ENCODE measurements around the gene TMEM218. TPM values are rescaled to one million over a fixed set of nuclear protein-coding genes. Genes with fewer than 3 reads are reported as not detected.

The TMEM218 gene
- total RNA-seq, 2 donors from 2014 or later = 8.3 to 15.3 TPM

DNA sequence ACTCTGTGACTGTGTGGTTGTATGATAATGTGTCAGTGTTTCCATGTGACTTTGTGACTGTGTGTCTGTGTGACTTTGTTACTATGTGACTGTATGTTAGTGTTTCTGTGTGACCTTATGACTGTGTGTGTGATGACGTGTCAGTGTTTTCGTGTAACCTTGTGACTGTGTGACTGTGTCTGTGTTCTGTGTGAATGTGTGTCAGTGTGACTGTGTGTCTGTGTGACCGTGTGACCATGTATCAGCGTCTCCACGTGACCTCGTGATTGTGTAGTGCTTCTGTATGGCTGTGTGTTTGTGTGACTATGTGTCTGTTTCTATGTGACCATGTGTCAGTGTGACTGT, 43.6 kb upstream of the TMEM218 start:
- Histone ChIP-seq H3K9me3 (no peaks in the 10 kb centered on the region), H3K36me3 (no peaks in the 10 kb centered on the region), H3K4me3 (no peak overlapping the region), H3K4me1 (no peaks in the 10 kb centered on the region), H3K27me3 (no peaks in the 10 kb centered on the region), H3K27ac (no peak overlapping the region)
- DNase-seq (ENCODE audit: low spot score) = no peak
- TF ChIP-seq, protein P1, sequence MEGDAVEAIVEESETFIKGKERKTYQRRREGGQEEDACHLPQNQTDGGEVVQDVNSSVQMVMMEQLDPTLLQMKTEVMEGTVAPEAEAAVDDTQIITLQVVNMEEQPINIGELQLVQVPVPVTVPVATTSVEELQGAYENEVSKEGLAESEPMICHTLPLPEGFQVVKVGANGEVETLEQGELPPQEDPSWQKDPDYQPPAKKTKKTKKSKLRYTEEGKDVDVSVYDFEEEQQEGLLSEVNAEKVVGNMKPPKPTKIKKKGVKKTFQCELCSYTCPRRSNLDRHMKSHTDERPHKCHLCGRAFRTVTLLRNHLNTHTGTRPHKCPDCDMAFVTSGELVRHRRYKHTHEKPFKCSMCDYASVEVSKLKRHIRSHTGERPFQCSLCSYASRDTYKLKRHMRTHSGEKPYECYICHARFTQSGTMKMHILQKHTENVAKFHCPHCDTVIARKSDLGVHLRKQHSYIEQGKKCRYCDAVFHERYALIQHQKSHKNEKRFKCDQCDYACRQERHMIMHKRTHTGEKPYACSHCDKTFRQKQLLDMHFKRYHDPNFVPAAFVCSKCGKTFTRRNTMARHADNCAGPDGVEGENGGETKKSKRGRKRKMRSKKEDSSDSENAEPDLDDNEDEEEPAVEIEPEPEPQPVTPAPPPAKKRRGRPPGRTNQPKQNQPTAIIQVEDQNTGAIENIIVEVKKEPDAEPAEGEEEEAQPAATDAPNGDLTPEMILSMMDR (IDR thresholded peaks at IDR 0.05) = no peak

DNA sequence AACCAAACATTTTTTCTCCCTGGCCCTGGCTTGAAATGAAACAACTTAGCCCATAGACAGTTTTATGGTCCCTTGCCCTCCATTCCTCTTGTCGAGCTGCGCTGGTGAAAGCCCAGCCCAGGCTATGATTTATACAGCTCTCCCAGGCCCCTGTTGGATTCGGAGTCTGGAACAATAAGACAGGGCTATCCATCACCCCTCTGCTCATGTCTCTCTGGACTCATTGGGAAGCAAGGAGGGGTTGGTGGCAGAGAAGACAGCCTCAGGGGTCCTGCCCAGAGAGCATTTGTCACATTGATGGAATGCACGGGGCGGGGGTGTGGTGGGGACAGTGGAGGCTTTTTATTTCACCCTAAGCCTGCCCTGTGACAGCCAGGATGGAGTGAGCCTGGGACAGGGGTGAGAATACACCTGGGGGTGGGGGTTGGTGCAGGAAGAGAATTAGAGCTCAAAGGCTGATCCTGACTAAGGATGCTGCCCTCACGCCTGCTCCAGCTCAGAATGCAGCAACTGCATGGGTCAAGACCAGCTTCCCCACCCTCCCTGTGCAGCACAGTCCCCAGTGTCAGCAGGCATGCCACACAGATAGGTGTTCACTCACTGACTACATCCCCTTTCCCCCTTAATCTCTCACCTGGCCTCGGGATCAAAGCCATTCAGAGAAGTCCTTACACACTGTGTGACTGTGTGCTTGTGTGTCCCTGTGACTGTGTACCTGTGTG, 43.1 kb upstream of the TMEM218 start:
- no peaks in the 10 kb centered on the region for H3K36me3 ChIP-seq
- no peak overlapping the region for H3K4me3 ChIP-seq
- H3K27me3 ChIP-seq = no peaks in the 10 kb centered on the region
- no peak overlapping the region for H3K27ac ChIP-seq
- no peaks in the 10 kb centered on the region for H3K9me3 ChIP-seq
- TF ChIP-seq, protein P1 (IDR thresholded peaks at IDR 0.05) = no peak
- DNase-seq (ENCODE audit: low spot score) = no peak
- H3K4me1 ChIP-seq = no peaks in the 10 kb centered on the region

DNA sequence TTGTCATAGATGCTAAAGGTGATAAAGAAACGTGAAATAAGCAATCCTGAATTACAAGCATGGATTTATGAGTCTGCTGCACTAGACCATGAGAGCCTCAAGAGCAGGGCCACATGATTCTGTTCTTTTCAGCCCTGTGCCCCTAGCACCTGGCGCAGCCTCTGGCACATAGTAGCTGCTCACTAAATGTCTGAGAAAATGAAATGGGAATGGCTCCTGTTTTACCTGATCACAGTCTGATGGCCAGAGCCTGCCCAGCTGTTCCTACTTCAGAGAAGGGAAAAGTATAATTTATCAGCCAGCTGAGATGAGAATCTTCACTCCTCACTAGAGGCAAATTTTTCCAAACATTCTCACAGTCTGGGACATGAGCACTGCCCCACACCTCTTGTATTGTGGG, 42.4 kb upstream of the TMEM218 start:
- Histone ChIP-seq H3K9me3 (no peaks in the 10 kb centered on the region), H3K4me3 (no peak overlapping the region), H3K27ac (no peak overlapping the region), H3K4me1 (no peaks in the 10 kb centered on the region), H3K36me3 (no peaks in the 10 kb centered on the region), H3K27me3 (no peaks in the 10 kb centered on the region)
- TF ChIP-seq, protein P1 (IDR thresholded peaks at IDR 0.05) = no peak
- no peak for DNase-seq (ENCODE audit: low spot score)

DNA sequence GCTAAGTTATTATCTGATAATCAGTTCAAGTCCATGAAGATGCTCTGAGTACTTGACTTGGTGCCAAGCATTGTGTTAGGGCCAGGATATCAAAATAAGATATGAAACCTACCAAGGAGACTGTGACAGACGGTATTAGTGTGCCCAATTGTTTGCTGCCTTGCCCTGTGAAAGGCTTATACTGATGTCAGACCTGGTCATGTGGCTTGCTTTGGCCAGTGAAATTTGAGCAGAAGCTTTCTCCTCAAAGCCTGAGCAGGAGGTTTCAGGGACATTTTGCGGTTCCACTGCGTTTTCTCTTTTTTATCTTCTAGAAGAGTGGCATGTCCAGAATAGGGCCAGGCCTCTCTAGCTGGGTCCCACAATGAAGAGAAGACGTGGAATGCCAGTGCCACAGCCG, 37.3 kb upstream of the TMEM218 start:
- H3K36me3 ChIP-seq = no peaks in the 10 kb centered on the region
- no peaks in the 10 kb centered on the region for H3K9me3 ChIP-seq
- H3K4me1 ChIP-seq = no peaks in the 10 kb centered on the region
- TF ChIP-seq, protein P1 (IDR thresholded peaks at IDR 0.05) = no peak
- no peak for DNase-seq (ENCODE audit: low spot score)
- no peak overlapping the region for H3K4me3 ChIP-seq
- H3K27me3 ChIP-seq = no peaks in the 10 kb centered on the region
- no peak overlapping the region for H3K27ac ChIP-seq

DNA sequence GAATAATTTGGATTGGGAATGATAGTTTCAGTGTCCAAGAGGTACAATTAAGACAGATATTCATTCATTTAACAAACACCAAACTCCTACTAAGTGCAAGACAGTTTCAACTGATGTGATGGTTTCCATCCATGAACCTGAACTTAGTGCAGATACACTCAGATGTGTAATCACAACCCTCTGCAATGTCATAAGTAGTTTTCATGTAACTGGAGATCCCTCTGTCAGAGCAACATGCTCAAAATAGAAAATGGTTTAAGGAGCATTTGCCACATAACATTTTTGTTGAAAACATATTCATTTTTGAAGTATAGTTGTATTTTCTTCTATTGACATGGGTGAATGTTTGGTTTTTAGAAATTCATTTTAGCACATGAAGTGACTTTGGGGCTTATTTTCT, 36.6 kb upstream of the TMEM218 start:
- Histone ChIP-seq H3K27ac (no peak overlapping the region), H3K4me1 (no peaks in the 10 kb centered on the region), H3K36me3 (no peaks in the 10 kb centered on the region), H3K4me3 (no peak overlapping the region), H3K27me3 (no peaks in the 10 kb centered on the region), H3K9me3 (no peaks in the 10 kb centered on the region)
- TF ChIP-seq, protein P1 (IDR thresholded peaks at IDR 0.05) = no peak
- no peak for DNase-seq (ENCODE audit: low spot score)

DNA sequence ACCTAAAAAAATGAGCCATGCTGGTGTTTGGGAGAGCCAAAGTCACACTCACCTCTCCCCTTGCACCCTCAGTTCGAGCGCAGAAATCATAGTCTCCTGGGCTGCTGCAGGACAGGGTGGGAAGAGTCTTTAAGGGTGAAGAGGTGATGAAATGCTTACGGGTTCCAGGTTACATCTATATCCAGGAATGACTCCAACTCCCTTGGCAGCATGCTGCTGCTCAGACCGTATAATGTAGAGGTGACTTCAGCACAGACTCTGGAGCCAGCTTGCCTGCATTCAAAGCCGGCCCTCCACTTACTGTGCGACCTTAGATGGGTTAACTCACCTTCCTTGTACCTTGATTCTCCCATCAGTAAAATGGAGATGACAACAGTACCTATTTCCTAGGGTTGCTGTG, 35.9 kb upstream of the TMEM218 start:
- H3K36me3 ChIP-seq = no peaks in the 10 kb centered on the region
- TF ChIP-seq, protein P1 (IDR thresholded peaks at IDR 0.05) = no peak
- no peaks in the 10 kb centered on the region for H3K4me1 ChIP-seq
- no peaks in the 10 kb centered on the region for H3K27me3 ChIP-seq
- H3K4me3 ChIP-seq = no peak overlapping the region
- no peak overlapping the region for H3K27ac ChIP-seq
- DNase-seq (ENCODE audit: low spot score) = no peak
- no peaks in the 10 kb centered on the region for H3K9me3 ChIP-seq

Data from right atrium auricular region (tissue), 2 donors.